GM10266 (cell line): Measurements from ENCODE around the gene EDIL3.

Experiments used
- DNase-seq: peaks from one replicate; pipeline ENCODE4 v3.0.0; 2012; ENCODE audit errors: extremely low spot score
- TF ChIP-seq, protein P1 (sequence below): IDR thresholded peaks from 2 replicates; pipeline ENCODE4 v1.5.1; 2012; ENCODE audit warnings: mild to moderate bottlenecking, low read depth; ENCODE audit not compliant: control insufficient read depth, insufficient read depth; ENCODE audit errors: missing control alignments

Gene EDIL3

DNA sequence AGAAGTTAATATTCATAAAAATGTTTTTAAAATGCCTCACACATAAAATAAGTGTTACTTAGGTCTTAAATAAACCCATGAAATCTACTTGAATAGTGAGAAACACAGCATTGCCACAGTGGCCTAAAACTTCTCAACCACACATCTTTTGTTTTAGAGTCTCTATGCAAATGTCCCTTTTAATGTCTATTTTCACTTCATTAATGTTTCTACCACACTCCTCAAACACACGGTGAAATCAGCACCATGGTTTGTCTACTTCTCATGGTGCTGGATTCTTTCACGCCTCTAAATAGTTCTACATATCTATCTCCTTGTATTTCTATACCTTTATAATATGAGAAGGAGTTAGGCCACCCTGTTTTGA lies 111.2 kb downstream of the EDIL3 start:
- TF ChIP-seq, protein P1, sequence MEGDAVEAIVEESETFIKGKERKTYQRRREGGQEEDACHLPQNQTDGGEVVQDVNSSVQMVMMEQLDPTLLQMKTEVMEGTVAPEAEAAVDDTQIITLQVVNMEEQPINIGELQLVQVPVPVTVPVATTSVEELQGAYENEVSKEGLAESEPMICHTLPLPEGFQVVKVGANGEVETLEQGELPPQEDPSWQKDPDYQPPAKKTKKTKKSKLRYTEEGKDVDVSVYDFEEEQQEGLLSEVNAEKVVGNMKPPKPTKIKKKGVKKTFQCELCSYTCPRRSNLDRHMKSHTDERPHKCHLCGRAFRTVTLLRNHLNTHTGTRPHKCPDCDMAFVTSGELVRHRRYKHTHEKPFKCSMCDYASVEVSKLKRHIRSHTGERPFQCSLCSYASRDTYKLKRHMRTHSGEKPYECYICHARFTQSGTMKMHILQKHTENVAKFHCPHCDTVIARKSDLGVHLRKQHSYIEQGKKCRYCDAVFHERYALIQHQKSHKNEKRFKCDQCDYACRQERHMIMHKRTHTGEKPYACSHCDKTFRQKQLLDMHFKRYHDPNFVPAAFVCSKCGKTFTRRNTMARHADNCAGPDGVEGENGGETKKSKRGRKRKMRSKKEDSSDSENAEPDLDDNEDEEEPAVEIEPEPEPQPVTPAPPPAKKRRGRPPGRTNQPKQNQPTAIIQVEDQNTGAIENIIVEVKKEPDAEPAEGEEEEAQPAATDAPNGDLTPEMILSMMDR, result no peak
- DNase-seq, result no peak

DNA sequence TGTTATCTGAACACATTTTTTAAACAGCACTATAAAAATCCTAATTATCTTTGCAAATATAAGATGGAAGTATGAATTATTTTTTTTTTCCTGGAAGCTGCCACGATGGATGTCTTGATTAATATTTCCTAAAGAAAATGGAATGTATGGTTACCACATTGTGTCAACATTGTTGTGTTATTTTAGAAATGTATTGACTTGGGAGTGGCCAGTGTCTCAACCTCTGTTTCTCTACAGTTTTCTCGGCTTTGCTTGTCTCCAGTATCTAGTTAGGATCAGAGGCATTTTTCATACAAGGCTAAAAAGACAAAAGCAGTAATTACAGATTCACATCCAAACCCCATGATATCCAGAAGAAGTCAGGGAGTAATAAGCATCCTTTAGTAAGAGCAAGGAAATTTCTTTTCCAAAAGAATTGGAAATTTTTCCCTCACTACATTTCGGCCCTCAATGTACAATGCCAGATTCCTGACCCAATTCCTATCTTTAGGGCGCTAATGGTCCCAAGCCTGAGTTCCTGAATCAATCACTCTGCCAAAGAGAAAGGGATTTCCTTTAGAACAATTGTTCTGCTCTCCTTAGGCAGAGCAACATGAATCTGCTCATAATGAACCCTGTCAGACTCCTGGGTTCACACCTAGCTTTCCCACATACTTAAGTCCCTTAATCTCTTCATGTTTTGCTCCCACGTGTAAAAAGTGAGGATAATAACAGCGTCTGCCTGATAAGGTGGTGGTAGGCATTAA lies 111.7 kb downstream of the EDIL3 start:
- TF ChIP-seq, protein P1, result no peak

DNA sequence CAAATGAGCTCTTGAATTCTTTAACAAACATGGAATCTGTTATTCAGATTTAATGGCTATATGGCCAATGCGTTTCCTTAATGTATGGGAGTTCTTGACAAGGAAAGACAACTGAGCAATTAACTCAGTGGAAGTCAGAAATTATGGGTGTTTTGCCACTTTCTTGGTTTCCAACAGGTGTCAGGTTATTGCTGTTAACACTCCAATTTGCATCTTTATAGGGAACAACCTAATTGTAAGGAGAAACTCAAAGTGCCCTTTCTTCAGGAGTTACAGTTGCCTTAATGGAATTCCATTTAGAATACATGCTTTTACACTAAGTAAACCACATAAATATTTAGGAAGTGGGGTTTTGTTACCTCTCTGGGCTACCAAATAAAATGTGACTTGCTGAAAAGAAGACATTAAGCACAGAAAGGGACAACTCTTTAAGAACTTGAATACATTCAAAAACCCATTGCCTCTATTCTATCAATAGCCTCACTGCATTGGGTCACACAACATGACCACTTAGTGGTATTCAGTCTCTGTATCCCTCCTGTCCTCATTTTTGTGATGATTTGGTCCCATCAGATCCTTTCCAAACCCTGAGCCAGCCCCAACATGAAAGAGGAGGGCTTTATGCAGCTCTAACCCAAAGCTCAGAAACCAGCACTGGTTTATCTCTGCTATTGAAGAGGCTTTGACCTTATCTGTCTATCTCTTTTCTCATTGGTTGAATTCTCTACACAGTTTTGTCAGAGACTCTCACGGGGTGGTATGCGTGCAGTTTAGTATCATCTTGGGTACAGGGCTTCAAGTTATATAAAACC lies 118.7 kb downstream of the EDIL3 start:
- TF ChIP-seq, protein P1, result no peak
- DNase-seq, result no peak

More for the DNA sequence above, 111.7 kb downstream of the EDIL3 start:
- DNase-seq, result no peak

DNA sequence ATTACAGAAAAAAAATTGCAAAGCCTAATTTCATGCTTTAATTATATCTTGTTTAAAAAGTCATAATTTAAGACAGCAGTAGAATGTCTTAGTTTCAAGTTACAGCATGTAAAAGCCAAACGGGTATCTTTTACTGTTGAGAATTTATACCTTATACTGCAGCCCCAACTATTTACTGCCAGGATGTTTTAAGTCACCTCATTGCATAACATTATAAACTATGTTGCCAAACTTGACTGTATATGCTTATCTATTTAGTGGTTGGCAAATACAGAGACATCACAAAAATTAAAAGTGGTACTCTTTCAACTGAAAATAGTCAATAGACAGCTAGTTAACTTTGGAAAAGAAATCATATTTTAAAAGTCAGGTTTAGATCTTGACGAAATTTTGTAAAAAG lies 119.5 kb downstream of the EDIL3 start:
- TF ChIP-seq, protein P1, result no peak
- DNase-seq, result no peak

DNA sequence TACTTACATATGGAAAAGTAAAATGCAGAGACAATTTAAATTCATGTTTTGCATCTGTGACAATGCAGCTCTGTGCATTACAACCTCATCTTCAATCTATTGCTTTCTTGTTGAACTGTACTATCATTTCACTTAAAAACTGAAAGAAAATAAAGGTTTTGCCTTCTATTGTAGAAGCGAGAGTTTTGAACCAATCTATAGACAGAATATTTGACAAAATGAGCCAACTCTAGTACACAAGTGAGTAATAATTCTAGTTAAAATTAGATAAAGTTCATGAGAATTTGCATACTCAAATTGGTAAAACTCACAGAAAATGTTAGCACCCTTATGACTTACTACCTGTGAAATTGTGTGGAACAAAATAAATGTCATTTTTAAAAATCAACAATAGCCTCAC lies 123.7 kb downstream of the EDIL3 start:
- DNase-seq, result no peak
- TF ChIP-seq, protein P1, result no peak

DNA sequence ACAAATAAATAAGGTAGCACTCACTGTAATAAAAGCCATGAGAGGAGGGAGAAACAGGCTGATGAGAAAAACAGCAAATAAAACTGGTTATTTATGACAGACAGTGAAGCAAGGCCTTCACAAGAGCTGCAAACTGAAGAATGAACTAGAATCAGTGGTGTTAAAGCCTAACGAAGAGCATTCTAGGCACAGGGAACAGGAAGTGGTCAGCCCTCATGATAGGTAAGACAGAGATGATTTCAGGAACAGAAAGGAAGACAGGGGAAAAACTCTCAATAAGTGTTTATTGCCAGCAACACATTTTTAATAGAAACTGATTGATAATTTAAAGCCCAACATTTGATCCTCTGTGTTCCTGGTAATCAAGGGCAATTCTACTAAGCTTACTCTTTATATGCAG lies 124.5 kb downstream of the EDIL3 start:
- TF ChIP-seq, protein P1, result no peak
- DNase-seq, result no peak
